ENCODE measurements around the gene RARRES2. TPM values are rescaled to one million over a fixed set of nuclear protein-coding genes. Genes with fewer than 3 reads are reported as not detected.

The RARRES2 gene
- total RNA-seq, 6 donors from 2014 or later, result 54.2 to 303 (median 160) TPM

DNA sequence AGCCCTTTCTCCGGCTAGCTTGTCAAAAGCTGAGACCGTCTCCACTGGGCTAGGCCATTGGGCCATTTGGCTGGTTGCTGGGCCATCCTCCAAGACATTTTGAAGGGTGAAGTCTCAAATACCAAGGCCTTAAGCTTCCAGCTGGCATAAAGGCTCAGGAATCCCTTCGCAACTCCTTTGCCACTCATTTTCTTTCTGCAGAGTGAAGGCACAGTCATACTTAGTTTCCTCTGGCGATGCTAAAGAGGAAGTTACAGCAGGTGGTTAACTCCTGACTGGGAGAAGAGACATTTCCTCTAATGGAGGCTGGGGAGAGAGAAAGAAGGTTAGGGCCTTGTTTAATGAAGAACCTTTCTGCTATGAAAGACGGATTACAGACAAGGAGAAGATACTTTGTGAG is 22.4 kb upstream of the RARRES2 start:
- ATAC-seq (ENCODE audit: low FRiP score in 2 of 2) (peak in 1 of 2 donors; percentile 23), DNase-seq (no peak)
- Histone ChIP-seq H3K4me1 (peaks cover 0 to 8% (median 6%) of the 10 kb centered on the region in 4 donors), H3K9me3 (no peaks in the 10 kb centered on the region), H3K27ac (no peak overlapping the region), H3K36me3 (no peaks in the 10 kb centered on the region), H3K27me3 (no peaks in the 10 kb centered on the region), H3K4me3 (no peak overlapping the region)
- TF ChIP-seq, protein P1, sequence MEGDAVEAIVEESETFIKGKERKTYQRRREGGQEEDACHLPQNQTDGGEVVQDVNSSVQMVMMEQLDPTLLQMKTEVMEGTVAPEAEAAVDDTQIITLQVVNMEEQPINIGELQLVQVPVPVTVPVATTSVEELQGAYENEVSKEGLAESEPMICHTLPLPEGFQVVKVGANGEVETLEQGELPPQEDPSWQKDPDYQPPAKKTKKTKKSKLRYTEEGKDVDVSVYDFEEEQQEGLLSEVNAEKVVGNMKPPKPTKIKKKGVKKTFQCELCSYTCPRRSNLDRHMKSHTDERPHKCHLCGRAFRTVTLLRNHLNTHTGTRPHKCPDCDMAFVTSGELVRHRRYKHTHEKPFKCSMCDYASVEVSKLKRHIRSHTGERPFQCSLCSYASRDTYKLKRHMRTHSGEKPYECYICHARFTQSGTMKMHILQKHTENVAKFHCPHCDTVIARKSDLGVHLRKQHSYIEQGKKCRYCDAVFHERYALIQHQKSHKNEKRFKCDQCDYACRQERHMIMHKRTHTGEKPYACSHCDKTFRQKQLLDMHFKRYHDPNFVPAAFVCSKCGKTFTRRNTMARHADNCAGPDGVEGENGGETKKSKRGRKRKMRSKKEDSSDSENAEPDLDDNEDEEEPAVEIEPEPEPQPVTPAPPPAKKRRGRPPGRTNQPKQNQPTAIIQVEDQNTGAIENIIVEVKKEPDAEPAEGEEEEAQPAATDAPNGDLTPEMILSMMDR (IDR thresholded peaks at IDR 0.05), result no peak
- TF ChIP-seq POLR2A (IDR thresholded peaks at IDR 0.05) (no peak), EP300 (IDR thresholded peaks at IDR 0.05) (no peak), POLR2AphosphoS5 (IDR thresholded peaks at IDR 0.05) (no peak)
- WGBS, 2 donors, result 55 to 73% methylated on average over 5 of the region's 5 CpGs

DNA sequence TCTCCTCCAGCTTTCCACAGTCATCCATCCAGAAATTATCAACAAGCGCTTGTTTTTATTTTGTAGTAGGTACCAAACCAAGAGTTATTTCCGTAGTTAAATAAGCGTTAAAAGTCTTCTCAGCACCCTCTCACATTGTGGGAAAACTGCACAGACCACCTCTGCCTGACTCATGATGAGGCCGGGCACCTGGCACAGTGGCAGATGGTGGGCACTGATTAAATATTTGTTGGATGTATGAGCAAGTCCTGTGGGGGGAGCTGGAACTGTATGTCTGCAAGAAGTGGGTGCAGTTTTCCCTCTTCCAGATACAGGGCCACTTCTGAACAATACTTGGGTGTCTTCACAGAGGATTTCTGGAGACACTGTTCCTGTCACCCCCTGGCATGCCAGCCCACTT is 21.9 kb upstream of the RARRES2 start:
- no peaks in the 10 kb centered on the region for H3K9me3 ChIP-seq
- no peaks in the 10 kb centered on the region for H3K36me3 ChIP-seq
- ATAC-seq (ENCODE audit: low FRiP score in 2 of 2) (no peak), DNase-seq (no peak)
- peaks cover 0 to 8% (median 6%) of the 10 kb centered on the region in 4 donors for H3K4me1 ChIP-seq
- 75 to 88% methylated on average over 4 of the region's 4 CpGs for WGBS, 2 donors
- no peaks in the 10 kb centered on the region for H3K27me3 ChIP-seq
- no peak overlapping the region for H3K27ac ChIP-seq
- H3K4me3 ChIP-seq, result no peak overlapping the region
- TF ChIP-seq, protein P1 (IDR thresholded peaks at IDR 0.05), result no peak
- TF ChIP-seq POLR2AphosphoS5 (IDR thresholded peaks at IDR 0.05) (no peak), POLR2A (IDR thresholded peaks at IDR 0.05) (no peak), EP300 (IDR thresholded peaks at IDR 0.05) (no peak)

DNA sequence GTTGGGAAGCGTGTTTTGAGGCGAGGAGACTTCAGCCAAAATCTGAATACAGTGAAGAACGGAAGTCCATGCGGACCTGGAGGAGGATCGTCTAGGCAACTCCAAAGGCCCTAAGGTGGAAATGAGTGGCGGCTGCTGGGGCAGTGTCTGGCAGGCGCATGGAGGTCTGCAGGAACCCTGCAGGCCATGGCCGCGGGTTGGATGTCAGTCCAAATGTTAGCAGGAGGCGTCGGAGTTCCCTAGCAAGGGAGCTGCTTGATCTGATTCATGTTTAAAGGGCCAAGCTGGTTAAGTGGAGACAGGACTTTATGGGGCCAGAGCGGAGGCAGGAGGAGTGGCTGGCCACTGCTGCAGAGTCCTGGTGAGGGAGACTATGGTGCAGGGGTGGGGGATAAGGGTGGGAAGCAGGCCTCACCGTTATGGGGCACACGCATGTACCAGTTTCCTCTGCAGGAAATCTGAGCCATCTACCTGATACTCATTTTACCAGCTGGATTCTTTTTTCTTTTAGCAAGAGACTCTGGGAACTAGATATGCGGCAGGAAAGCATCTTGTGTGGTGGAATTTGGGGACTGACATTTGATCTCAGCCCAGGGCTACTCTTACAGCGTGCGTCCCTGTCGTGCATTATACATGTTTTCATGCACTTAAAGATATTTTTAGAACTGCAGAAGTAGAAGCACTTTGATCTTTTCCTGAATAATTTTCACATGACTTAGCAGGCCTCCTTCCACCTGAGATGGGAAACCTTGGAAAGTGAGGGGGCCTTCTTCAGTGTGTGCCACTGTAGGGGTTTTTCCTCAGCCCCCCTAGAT is 20.6 kb upstream of the RARRES2 start:
- no peak for ATAC-seq (ENCODE audit: low FRiP score in 2 of 2)
- whole genome bisulfite sequencing, 2 donors, result 76 to 78% methylated on average over 18 of the region's 18 CpGs
- TF ChIP-seq, protein P1 (IDR thresholded peaks at IDR 0.05), result no peak
- TF ChIP-seq EP300 (IDR thresholded peaks at IDR 0.05) (no peak), POLR2A (IDR thresholded peaks at IDR 0.05) (no peak), POLR2AphosphoS5 (IDR thresholded peaks at IDR 0.05) (no peak)

DNA sequence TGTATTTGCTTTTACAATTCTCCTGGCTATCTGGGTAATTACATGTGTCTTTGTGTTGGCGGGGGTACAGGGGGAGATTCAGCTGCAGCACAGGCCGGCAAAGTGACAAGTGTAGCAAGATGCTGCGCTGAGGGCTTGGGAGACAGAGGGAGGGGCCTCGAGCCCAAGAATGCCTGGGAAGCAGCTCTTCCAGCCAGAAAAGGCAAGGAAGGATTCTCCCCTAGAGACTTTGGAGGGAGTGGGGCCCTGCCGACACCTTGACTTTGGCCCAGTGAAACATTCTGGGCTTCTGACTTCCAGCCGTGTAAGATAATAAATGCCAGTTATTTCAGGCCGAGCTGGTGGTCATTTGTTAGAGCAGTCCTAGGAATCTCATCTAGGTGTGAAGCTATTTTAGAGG is 20.0 kb upstream of the RARRES2 start:
- DNase-seq (no peak), ATAC-seq (ENCODE audit: low FRiP score in 2 of 2) (no peak)
- no peaks in the 10 kb centered on the region for H3K36me3 ChIP-seq
- no peak overlapping the region for H3K4me3 ChIP-seq
- no peaks in the 10 kb centered on the region for H3K9me3 ChIP-seq
- H3K27ac ChIP-seq, result no peak overlapping the region
- TF ChIP-seq POLR2AphosphoS5 (IDR thresholded peaks at IDR 0.05) (no peak), POLR2A (IDR thresholded peaks at IDR 0.05) (no peak), EP300 (IDR thresholded peaks at IDR 0.05) (no peak)
- TF ChIP-seq, protein P1 (IDR thresholded peaks at IDR 0.05), result no peak
- no peaks in the 10 kb centered on the region for H3K27me3 ChIP-seq
- 76 to 83% methylated on average over 6 to 7 of the region's 7 CpGs for WGBS, 2 donors
- no peaks in the 10 kb centered on the region for H3K4me1 ChIP-seq

More for the DNA sequence above, 20.6 kb upstream of the RARRES2 start:
- Histone ChIP-seq H3K27ac (no peak overlapping the region), H3K9me3 (no peaks in the 10 kb centered on the region), H3K27me3 (no peaks in the 10 kb centered on the region), H3K4me3 (no peak overlapping the region), H3K36me3 (no peaks in the 10 kb centered on the region), H3K4me1 (no peaks in the 10 kb centered on the region)
- no peak for DNase-seq

Measured in upper lobe of left lung (tissue), 6 donors.